DND-41 (cell line): ENCODE data around the gene FRMD8.

Source experiments
- CTCF ChIP-seq: IDR thresholded peaks from 2 replicates; pipeline ENCODE4 v1.5.1; 2012; ENCODE audit warnings: borderline replicate concordance, low read length, moderate library complexity, mild to moderate bottlenecking; ENCODE audit not compliant: poor library complexity, severe bottlenecking; ENCODE audit errors: extremely low read depth
- EZH2 ChIP-seq: IDR thresholded peaks from 3 replicates; pipeline ENCODE4 v1.6.1; 2012; ENCODE audit warnings: borderline replicate concordance, low read depth, mild to moderate bottlenecking, moderate library complexity, low read length, inconsistent platforms; ENCODE audit not compliant: severe bottlenecking

- TF ChIP-seq CTCF (peak; percentile 75), EZH2 (no peak)
These were observed 20.1 kb upstream of the FRMD8 start for GRCh38 chr11:65366340-65366773.
